SK-N-SH treated with all-trans-retinoic acid at 6 μM for 48 hours (cell line): Measurements from ENCODE around the gene RUBCNL.

ENCODE experiments used
- ESRRG ChIP-seq: fragments of 250-450 bp; sonication (Bioruptor Pico); IDR thresholded peaks from 2 replicates; pipeline ENCODE4 v1.6.1; 2021; ENCODE audit warnings: mild to moderate bottlenecking
- SNAI2 ChIP-seq: fragments of 250-450 bp; sonication (Bioruptor Pico); IDR thresholded peaks from 2 replicates; pipeline ENCODE4 v1.5.0; 2020; ENCODE audit warnings: mild to moderate bottlenecking, moderate library complexity
- ZC3H10 ChIP-seq: fragments of 250-450 bp; sonication (Bioruptor Pico); IDR thresholded peaks from 2 replicates; pipeline ENCODE4 v1.5.1; 2021; ENCODE audit warnings: mild to moderate bottlenecking, moderate library complexity
- ZNF8 ChIP-seq: fragments of 450-650 bp; formaldehyde crosslinking; IDR thresholded peaks from 2 replicates; pipeline ENCODE4 v1.5.0; 2020; ENCODE audit warnings: mild to moderate bottlenecking, moderate library complexity
- TF ChIP-seq, protein P1 (sequence below): fragments of 250-450 bp; sonication (Bioruptor Pico); IDR thresholded peaks from 2 replicates; pipeline ENCODE4 v1.5.1; 2020; ENCODE audit warnings: low read depth, mild to moderate bottlenecking, moderate library complexity

DNA sequence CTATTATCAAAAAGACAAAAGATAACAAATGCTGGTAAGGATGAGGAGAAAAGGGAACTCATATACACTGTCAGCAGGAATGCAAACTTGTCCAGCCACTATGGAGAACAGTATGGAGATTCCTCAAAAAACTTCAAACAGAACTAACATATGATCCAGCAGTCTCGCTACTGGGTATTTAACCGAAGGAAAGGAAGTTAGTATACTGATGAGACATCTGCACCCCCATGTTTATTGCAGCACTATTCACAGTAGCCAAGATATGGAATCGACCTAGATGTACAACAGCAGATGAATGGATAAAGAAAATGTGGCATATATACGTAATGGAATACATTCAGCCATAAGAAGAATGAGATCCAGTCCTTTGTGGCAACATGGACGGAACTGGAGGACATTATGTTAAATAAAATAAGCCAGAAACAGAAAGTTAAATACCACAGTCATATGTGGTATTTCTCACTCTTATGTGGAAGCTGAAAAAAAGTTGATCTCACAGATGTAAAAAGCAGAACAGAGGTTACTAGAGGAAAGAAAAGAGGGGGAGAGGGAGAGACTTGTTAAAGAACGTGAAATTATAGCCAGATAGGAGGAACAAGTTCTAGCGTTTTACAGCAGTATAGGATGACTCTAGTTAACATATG is 83.2 kb downstream of the RUBCNL start:
- TF ChIP-seq ESRRG (no peak), SNAI2 (no peak), ZC3H10 (CRISPR knock-in tag) (no peak), ZNF8 (CRISPR knock-in tag) (no peak)
- TF ChIP-seq, protein P1, sequence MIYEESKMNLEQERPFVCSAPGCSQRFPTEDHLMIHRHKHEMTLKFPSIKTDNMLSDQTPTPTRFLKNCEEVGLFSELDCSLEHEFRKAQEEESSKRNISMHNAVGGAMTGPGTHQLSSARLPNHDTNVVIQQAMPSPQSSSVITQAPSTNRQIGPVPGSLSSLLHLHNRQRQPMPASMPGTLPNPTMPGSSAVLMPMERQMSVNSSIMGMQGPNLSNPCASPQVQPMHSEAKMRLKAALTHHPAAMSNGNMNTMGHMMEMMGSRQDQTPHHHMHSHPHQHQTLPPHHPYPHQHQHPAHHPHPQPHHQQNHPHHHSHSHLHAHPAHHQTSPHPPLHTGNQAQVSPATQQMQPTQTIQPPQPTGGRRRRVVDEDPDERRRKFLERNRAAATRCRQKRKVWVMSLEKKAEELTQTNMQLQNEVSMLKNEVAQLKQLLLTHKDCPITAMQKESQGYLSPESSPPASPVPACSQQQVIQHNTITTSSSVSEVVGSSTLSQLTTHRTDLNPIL (CRISPR knock-in tag), result no peak
